Measurements from ENCODE around the gene CHST11.

Gene CHST11

DNA sequence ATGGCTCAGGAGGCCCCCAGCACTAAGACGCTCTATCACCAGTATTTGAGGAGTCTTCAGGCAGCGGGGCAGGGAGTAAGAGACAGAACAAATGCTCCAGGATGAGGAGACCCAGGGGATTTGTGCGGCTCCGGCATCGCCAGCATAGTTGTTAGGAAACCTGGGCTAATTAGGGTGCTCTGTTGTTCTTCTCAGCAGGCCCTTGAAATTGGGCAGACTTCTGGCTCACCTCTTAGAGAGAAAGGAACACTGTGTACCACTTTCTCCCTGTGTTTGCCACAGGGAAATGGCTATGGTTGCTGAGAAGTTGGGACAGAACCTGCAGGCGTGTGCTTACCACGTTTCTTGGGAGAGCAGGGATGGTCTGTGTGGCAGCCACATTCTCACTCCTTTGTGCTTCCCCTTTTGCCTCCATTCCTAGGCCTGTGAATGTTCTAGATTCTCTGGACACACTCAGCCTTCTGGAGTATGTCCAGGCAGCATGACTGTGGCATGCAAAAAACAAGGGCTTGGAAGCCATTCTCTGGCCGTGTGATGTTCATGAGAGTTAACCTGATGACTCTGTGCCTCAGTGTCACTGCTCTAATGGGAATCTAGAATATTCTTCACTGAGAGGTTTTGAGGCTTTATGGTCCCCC lies 109.0 kb downstream of the CHST11 start:
- TF ChIP-seq, protein P1, sequence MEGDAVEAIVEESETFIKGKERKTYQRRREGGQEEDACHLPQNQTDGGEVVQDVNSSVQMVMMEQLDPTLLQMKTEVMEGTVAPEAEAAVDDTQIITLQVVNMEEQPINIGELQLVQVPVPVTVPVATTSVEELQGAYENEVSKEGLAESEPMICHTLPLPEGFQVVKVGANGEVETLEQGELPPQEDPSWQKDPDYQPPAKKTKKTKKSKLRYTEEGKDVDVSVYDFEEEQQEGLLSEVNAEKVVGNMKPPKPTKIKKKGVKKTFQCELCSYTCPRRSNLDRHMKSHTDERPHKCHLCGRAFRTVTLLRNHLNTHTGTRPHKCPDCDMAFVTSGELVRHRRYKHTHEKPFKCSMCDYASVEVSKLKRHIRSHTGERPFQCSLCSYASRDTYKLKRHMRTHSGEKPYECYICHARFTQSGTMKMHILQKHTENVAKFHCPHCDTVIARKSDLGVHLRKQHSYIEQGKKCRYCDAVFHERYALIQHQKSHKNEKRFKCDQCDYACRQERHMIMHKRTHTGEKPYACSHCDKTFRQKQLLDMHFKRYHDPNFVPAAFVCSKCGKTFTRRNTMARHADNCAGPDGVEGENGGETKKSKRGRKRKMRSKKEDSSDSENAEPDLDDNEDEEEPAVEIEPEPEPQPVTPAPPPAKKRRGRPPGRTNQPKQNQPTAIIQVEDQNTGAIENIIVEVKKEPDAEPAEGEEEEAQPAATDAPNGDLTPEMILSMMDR (IDR thresholded peaks at IDR 0.05), result no peak

DNA sequence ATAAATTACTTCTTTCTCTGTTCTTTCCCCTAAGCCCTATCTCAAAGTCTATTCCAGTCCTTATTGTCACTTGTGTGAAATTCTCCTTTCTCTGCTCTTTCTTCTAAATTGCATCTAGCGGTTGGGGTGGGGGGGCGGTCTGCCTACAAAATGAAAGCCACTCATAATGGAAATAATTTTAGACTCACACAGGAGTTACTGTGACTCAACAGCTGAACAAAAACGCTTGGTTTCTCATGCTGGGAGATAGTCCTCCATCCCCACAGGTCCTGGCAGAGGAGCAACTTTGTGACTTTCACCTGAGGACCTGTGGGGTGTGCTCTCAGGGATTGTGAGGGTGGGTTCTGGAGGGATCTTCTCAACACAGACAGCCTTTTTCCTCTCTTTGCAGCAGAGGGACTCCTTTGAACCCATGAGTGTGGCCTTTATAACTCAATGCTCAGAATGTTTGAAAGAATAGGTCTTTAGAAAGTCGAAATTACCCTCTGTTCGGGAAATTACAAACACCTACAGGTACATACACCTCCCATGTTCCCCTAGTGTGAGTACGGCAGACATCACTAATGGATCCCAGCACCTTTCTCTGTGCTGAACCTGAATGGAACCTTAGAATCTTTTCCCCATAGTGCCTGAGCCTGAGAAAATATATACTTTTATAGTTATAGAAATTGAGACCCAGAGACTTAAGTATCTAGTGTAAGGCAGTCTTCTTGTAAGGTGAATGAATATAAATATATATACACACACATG lies 109.7 kb downstream of the CHST11 start:
- TF ChIP-seq, protein P1 (IDR thresholded peaks at IDR 0.05), result no peak

DNA sequence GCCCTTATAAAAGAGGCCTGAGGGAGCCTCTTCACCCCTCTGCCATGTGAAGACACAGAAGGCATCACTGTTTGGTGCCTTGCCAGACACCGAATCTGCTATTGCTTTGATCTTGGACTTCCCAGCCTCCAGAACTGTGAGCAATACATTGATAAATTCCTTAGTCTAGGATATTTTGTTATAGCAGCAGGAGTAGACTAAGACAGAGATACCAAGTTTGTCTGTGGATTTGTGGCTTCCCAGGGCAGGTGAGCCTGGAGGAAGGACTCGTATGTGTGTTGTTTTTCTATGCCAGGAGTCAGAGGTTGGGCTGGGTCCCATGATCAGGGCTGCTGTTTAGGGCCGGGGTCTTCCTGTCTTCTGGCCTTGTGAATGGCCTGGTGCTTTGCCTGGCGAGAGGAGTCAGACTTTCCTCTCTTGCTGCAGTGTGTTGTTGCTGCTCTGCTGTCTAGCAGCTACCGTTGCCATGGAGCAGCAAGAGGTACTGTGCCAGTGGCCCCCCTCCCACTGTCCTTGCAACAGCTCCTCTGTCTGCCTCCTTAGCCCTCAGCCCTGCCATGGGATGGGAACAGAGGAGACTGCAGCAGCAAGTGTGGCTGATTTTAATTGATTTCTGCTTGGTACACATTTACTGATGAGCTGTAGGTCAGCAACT lies 111.2 kb downstream of the CHST11 start:
- TF ChIP-seq, protein P1 (IDR thresholded peaks at IDR 0.05), result no peak

DNA sequence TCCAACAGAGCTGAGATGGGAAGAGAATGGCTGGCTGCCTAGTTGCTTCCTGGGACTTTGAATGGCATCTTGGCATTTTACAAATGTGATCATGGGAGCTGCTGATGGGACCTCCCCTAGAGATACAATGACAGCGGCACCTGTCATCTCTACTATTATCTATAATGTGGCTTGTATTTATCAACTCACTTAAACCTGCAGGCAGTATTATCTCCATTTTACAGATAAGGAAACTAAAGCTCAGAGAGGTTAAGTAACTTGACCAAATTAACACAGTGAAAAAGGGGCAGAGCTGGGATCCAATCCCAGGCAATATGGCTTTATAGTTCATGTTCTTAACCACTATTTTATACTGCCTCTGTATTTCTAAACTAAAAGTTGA lies 111.7 kb downstream of the CHST11 start:
- TF ChIP-seq, protein P1 (IDR thresholded peaks at IDR 0.05), result no peak

DNA sequence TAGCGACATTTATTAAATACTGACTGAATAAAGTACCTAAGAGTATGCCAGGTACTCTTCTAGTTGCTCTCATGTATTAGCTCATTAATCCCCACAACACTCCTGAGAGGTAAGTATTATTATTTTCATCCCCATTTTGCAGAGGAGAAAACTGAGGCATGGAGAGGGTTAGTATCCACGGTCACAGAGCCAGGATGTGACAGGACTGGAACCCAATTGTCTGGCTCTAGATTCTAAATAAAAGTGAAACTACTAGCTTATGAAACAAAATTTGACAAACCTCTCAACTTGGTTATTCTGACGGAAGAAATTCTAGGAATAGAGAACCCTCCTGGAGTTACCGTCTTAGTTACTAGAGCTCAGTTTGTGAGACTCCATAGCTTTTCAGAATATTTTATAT lies 112.2 kb downstream of the CHST11 start:
- TF ChIP-seq, protein P1 (IDR thresholded peaks at IDR 0.05), result no peak

DNA sequence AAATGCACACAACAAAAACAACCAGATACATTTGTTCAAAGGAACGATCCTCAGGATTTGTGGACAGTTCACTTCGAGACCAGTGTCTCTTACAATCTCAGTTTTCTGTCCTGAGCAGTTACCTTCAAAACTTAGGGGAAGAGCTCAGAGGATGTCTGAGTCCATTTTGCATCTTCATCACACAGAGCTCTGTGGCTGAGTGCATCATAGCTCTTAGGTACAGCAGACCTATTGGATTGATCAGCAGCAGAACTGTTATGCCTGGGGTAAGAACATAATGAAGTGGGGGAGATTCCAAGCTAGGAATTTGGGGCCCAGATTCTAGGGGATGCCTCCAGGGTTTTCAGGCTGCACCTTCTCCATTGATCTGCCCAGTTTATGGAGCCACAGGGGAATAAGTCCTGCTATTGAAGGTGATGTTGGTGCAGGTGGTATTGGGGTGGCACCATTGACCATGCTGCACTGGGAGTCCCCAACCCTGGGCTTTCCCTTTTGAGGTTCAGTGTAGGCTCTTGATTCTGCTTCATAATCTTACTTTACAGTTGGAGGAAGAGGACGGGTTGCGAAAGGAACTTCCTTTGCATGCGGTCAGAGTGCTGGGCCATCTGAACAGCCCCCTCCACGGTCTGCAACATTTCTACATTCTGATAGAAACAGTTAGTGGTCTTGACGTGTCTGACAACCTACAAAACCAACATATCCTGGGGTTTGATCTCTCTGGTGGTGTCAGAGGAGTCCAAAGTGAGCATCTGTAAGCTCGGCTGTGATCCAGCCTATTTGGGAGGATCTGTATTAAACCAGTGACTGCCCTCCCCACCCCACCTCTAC lies 112.8 kb downstream of the CHST11 start:
- TF ChIP-seq, protein P1 (IDR thresholded peaks at IDR 0.05), result no peak
